Measurements from ENCODE around the gene THBS1.

Gene THBS1

DNA sequence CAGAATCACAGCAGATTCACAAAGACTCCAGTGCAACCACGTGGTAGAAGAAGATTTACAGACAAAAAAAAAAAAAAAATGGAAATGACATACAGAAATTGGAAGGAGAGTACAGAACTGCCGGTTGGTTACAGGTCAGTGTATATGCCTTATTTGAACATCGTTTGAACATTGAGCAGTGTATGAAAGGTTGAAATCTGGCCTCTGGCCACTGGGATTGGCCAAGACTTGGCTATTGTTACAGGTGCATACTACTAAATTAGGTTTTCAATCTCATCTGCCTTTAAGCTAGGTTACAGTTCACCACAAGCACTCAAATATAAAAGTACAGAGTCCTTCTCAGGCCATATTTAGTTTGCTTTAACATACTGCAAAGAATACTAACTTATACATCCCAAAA is 59.8 kb downstream of the THBS1 start:
- no peak for DNase-seq

DNA sequence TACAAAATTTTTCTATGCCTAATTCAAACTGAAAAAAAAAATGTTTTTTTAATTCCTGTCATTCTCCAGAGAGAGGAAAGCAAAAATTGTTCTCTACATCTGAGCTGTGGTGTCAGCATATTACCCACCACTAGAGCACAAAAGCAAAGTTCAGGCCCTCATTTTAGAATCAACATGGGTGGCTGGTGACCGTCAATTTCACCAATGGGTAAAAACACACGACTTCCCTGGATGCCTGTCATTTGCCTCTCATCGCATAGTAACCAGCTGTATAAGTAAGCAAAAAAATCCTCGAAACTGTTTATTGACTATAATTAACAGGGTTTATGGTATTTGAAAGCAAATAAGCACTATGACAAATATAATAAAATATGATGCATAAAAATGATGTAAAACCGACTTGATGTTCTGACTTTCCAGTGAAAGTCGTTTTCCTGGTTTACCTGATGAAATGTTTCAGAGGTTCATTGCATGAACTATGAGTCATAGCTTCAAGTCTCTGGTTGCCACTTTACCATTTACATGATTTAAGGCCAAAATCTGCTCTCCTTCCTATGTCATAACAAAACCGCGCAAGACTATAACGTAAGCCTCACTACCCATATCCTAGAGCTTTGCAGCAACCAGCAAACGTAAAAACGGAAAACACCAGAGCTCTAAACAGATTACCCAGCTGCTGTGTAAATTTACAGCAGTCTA is 60.5 kb downstream of the THBS1 start:
- DNase-seq, result peak in 1 of 2 experiments; percentile 20

DNA sequence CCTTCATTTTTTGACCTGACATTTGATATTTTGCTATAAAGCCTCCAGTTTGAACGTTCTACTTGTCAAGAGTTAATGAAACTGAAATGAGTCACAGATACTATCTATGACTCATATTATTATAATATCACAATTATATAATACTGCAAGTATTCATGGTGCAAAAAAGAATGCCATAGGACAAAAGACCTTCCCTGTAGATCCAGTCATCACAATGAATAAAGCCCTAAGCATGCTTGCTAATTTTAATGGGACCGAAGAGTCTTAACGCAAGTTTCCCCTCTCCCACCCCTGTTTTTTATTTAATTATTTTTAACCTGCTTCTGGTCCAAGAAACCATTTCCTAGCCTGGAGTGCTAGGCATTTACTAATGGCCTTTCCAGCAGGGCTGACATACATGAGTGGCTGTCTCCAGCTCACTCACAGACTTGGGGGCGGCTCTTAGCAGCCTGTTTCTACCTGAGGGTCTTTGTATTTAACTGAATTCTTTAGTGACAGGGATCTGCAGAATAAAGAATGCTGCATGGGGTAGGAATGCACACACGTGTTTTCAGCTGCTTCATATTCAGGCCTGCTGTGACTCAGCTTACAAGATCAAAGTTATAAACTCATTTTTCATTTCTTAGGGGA is 61.2 kb downstream of the THBS1 start:
- no peak for DNase-seq

DNA sequence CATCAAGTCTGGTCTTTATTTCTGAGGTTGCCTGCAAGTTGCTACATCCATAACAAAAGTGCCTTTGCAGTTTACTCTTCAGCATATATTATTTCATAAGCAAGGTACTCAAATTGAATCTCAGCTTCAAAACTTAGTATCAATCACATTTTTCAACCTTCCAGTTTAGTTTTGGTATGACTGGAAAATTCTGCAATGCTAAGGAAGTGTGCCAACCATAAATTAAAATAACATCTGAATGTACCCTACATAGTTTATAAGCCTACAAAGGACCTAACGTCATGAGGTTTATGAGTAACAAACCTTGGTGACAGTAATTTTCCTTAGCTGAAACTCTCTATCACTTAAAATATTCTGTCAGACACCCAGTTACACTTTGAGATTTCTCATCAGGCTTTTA is 62.8 kb downstream of the THBS1 start:
- DNase-seq, result no peak

DNA sequence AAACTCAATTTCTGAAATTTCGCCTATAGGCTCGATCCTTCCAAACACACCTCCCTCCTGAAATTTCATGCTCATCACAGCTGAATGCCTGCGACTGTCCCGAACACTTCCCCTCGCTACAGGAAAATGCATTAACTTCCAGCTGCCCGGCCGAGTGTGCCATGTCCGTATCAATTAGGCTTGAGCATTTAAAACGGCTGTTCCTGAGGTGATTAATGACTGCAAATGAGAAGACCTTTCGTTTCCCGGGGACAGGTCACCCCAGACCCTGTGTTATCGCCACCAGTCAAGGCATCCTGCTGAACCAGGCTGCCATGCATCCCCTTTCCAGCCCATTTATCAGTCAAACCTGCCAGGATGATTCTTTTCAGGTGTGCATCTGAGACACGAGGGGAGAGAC is 63.3 kb downstream of the THBS1 start:
- DNase-seq, result no peak

DNA sequence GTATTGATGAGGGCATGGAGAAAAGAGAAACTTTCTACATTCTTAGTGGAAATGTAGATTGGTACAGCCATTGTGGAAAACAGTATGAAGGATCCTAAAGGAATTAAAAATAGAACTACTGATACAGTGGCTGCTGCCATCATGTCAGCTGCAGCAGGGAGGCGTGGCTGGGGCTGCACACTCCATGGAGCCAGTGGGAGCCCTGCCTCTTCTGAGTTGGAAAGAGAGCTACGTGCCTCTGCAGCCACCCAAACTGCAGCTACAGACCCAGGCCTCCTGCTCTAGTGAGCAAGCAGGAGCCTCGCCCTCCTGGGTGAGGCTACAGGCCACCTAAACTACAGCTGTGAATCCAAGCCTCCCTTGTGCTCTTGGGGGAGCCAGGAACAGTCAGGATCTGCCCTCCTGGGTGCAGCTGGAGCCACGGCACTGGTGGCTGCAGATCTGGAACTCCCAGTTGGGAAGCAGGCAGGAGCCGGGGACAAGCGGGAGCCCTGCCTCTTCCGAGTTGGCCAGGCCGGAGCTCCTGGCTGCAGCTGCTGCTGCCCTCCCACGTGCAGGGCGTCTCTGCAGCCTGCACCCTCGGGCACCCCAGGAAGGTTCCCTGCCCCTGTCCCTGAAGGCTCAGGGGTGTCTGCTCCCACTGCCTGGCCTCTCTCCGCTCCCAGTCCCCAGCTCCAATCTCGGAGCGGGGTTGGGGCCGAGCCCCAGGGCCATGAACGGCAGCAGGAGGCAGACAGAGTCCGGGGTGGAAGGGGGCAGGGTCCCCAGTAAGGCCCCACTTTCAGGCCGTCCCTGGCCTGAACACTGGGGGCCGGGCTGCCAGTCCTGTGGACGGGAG is 64.5 kb downstream of the THBS1 start:
- no peak for DNase-seq

DNA sequence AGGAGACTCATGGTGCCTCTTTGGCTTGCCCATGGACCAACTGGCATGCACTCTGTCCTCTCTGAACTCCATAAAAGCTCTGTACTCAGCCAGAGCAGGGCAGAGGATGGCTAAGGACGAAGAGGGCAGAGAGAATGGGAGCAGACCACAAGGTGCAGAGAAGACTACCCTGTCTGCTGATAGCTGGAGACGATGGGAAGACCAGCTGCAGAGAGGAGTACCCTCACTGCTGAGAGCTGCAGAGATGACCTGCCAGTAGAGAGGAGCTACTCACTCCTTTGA is 65.0 kb downstream of the THBS1 start:
- DNase-seq, result no peak

DNA sequence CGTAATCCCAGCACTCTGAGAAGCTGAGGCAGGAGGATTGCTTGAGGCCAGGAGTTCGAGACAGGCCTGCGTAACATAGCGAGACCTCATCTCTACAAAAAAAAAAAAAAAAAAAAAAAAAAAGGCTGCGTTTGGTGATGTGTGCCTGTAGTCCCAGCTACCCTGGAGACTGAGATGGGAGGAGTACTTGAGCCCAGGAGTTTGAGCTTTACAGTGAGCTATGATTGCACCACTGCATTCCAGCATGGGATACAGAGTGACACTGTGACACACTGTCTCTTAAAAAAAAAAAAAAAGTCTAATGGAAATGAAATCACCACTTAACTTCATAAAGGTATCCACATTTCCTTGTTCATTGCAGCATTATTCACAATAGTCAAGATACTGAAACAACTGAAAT is 65.5 kb downstream of the THBS1 start:
- no peak for DNase-seq
